Omental fat pad (tissue), 4 donors: Measurements from ENCODE around the gene MT1F. TPM values are rescaled to one million over a fixed set of nuclear protein-coding genes. Genes with fewer than 3 reads are reported as not detected.
A peak's percentile ranks its signal among the peaks of the same experiment; 100 is the strongest.

Experiments
- ATAC-seq: fragments of 150-250 bp; one replicate; pipeline ENCODE4 v1.9.1; 2016; ENCODE audit warnings: mild to moderate bottlenecking, moderate library complexity; ENCODE audit not compliant: low FRiP score
- DNase-seq: peaks from one replicate; pipeline ENCODE4 v3.0.0-alpha.2; 2019; ENCODE audit warnings: low spot score
- CTCF ChIP-seq, 3 donors: fragments of 450-650 bp; IDR thresholded peaks; one replicate each; pipeline ENCODE4 v1.5.1; 2016 to 2017; ENCODE audit warnings: antibody characterized with exemption in 3 of 3, mild to moderate bottlenecking in 3 of 3, moderate library complexity in 2 of 3
- total RNA-seq, 4 donors: library from RNA; depleted of rRNA; stranded (reverse); fragments of >200 nt; gene quantifications; one replicate each; pipeline ENCODE4 v1.1.0, GENCODE V29; 2016

The MT1F gene
- total RNA-seq, 4 donors from 2014 or later: 9.8 to 199 (median 43.6) TPM

GRCh38 chr16:56675685-56676210, 18.0 kb downstream of the MT1F start:
- peak; percentile 60 for ATAC-seq
- TF ChIP-seq CTCF (IDR thresholded peaks at IDR 0.05): no peak
- no peak for DNase-seq

- TF ChIP-seq CTCF (IDR thresholded peaks at IDR 0.05): no peak
- no peak for ATAC-seq
- DNase-seq: no peak
Measured at GRCh38 chr16:56677474-56677873, 19.7 kb downstream of the MT1F start.

- ATAC-seq (no peak), DNase-seq (no peak)
- no peak for TF ChIP-seq CTCF (IDR thresholded peaks at IDR 0.05)
Measured at GRCh38 chr16:56679078-56679730, 21.4 kb downstream of the MT1F start.

GRCh38 chr16:56679818-56680217, 22.1 kb downstream of the MT1F start:
- DNase-seq: no peak
- no peak for ATAC-seq
- TF ChIP-seq CTCF (IDR thresholded peaks at IDR 0.05): no peak

- ATAC-seq (peak; percentile 93), DNase-seq (peak; percentile 92)
- TF ChIP-seq CTCF (IDR thresholded peaks at IDR 0.05): no peak
Measured at GRCh38 chr16:56681939-56682702, 24.4 kb downstream of the MT1F start, which contains the start of gene MT1X. TSS of gene MT1X (plus strand) at chr16:56682470. CDS start at chr16:56682541, 71 bp downstream.

GRCh38 chr16:56682703-56683397, 25.1 kb downstream of the MT1F start:
- DNase-seq: no peak
- no peak for TF ChIP-seq CTCF (IDR thresholded peaks at IDR 0.05)
- ATAC-seq: no peak
